Measurements from ENCODE around the gene CUL4B. TPM values are rescaled to one million over a fixed set of nuclear protein-coding genes. Genes with fewer than 3 reads are reported as not detected.
A peak's percentile ranks its signal among the peaks of the same experiment; 100 is the strongest.
"Not testable (repeated sequence)": the region's sequence is repeated elsewhere in the genome, so short reads cannot be mapped to it uniquely, and the experiment has no call there.

CUL4B gene
- total and polyA plus RNA-seq, 4 experiments from 2014 or later = 24.3 to 61.0 (median 39.9) TPM

GRCh38 chrX:120475447-120475846 is 85.3 kb downstream of the CUL4B start:
- H3K9me3 ChIP-seq (ENCODE audit: control insufficient read depth in 1 of 2, low read length in 2 of 2); H3K27me3 Mint-ChIP-seq; H3K4me3 Mint-ChIP-seq; H3K36me3 Mint-ChIP-seq; H3K27me3 ChIP-seq (ENCODE audit: insufficient read depth, low read length); H3K36me3 ChIP-seq (ENCODE audit: insufficient read depth, low read length); H3K4me1 Mint-ChIP-seq; H3K4me1 ChIP-seq (ENCODE audit: insufficient read depth, low read length); H3K9me3 Mint-ChIP-seq; H3K27ac ChIP-seq (ENCODE audit: low read depth, low read length); H3K4me3 ChIP-seq (ENCODE audit: low read length in 2 of 2); H3K27ac Mint-ChIP-seq: not testable (repeated sequence)
- CTCF ChIA-PET (ENCODE audit: partially characterized antibody) = interaction anchor here (0.6 to 3.2 kb wide), 9 partner anchors 12 to 142 kb away, joined by 3 to 25 read pairs (median 3); no protein-coding TSS in a partner anchor
- peak in 3 of 5 donors; percentile 19 to 29 (median 26) for DNase-seq
- POLR2A ChIA-PET (ENCODE audit: partially characterized antibody) = interaction anchor here (0.6 to 1.6 kb wide), 3 partner anchors 11 to 153 kb away, joined by 3 read pairs; no protein-coding TSS in a partner anchor
- intact Hi-C loops (cut with micrococcal nuclease) = loop anchor here (1.0 kb wide), 2 partner anchors 95 to 110 kb away; no protein-coding TSS in a partner anchor

Other genes with a start within 250 kb of the CUL4B start
- gene TMEM255A, start 249.5 kb downstream of the CUL4B start, total RNA-seq = 1 to 10 TPM in 1 of 2 experiments, under 1 TPM in 1; 0.76 to 1.1 TPM
- under 1 TPM; 0.27 to 0.80 TPM for gene TMEM255A, start 249.5 kb downstream of the CUL4B start, polyA plus RNA-seq
- gene ATP1B4, start 198.9 kb downstream of the CUL4B start, total RNA-seq = not detected
- not detected for gene ATP1B4, start 198.9 kb downstream of the CUL4B start, polyA plus RNA-seq
- gene LAMP2, start 91.7 kb downstream of the CUL4B start, total RNA-seq = 10 to 100 TPM; 44.2 to 45.8 TPM
- 100 to 1,000 TPM in 1 of 2 donors, 10 to 100 TPM in 1; 83.0 to 155 TPM for gene LAMP2, start 91.7 kb downstream of the CUL4B start, polyA plus RNA-seq
- gene MCTS1, start 43.1 kb upstream of the CUL4B start, total RNA-seq = 10 to 100 TPM; 29.1 to 33.3 TPM
- 10 to 100 TPM; 74.8 to 75.8 TPM for gene MCTS1, start 43.1 kb upstream of the CUL4B start, polyA plus RNA-seq
- gene C1GALT1C1, start 69.1 kb upstream of the CUL4B start, total RNA-seq = 10 to 100 TPM; 17.0 to 19.6 TPM
- gene C1GALT1C1, start 69.1 kb upstream of the CUL4B start, polyA plus RNA-seq = 10 to 100 TPM; 33.2 to 35.1 TPM

All from CD4-positive, alpha-beta memory T cell (primary cell).